Endothelial cell (in vitro differentiated cells): ENCODE data around the gene IL2RG. TPM values are rescaled to one million over a fixed set of nuclear protein-coding genes. Genes with fewer than 3 reads are reported as not detected.

Source experiments
- DNase-seq: peaks from one replicate; pipeline ENCODE4 v3.0.0; 2021; ENCODE audit warnings: low spot score
- H3K27ac Mint-ChIP-seq: one replicate; pipeline ENCODE4 v1.8.0; 2021; ENCODE audit warnings: mixed read lengths, inconsistent platforms; ENCODE audit not compliant: unreplicated experiment
- H3K27me3 Mint-ChIP-seq: one replicate; pipeline ENCODE4 v1.8.0; 2021; ENCODE audit warnings: mild to moderate bottlenecking, moderate library complexity, mixed read lengths, inconsistent platforms; ENCODE audit not compliant: unreplicated experiment
- H3K36me3 Mint-ChIP-seq: one replicate; pipeline ENCODE4 v1.8.0; 2021; ENCODE audit warnings: mild to moderate bottlenecking, low read depth, mixed read lengths, inconsistent platforms; ENCODE audit not compliant: unreplicated experiment
- H3K4me1 Mint-ChIP-seq: one replicate; pipeline ENCODE4 v1.8.0; 2021; ENCODE audit warnings: mild to moderate bottlenecking, mixed read lengths, inconsistent platforms; ENCODE audit not compliant: unreplicated experiment
- H3K4me3 Mint-ChIP-seq: one replicate; pipeline ENCODE4 v1.8.0; 2021; ENCODE audit warnings: mild to moderate bottlenecking, mixed read lengths, inconsistent platforms; ENCODE audit not compliant: unreplicated experiment
- H3K9me3 Mint-ChIP-seq: one replicate; pipeline ENCODE4 v1.8.0; 2021; ENCODE audit warnings: mixed read lengths, inconsistent platforms; ENCODE audit not compliant: unreplicated experiment
- total RNA-seq: library from RNA; stranded (reverse); fragmentation: NEBNext Ultra II Directional; extraction: Animal tissue kit (Norgen Biotek cat#: 25700); gene quantifications from one replicate; pipeline ENCODE4 v1.2.1, GENCODE V29; 2021; ENCODE audit not compliant: unreplicated experiment
- TF ChIP-seq, protein P1 (sequence below): fragments of 200-600 bp; sonication (generic); IDR thresholded peaks from one replicate; pipeline ENCODE4 v1.5.0; 2021; ENCODE audit warnings: antibody characterized with exemption; ENCODE audit not compliant: unreplicated experiment

The IL2RG gene
- total RNA-seq, 1 donor from 2014 or later, result not detected

DNA sequence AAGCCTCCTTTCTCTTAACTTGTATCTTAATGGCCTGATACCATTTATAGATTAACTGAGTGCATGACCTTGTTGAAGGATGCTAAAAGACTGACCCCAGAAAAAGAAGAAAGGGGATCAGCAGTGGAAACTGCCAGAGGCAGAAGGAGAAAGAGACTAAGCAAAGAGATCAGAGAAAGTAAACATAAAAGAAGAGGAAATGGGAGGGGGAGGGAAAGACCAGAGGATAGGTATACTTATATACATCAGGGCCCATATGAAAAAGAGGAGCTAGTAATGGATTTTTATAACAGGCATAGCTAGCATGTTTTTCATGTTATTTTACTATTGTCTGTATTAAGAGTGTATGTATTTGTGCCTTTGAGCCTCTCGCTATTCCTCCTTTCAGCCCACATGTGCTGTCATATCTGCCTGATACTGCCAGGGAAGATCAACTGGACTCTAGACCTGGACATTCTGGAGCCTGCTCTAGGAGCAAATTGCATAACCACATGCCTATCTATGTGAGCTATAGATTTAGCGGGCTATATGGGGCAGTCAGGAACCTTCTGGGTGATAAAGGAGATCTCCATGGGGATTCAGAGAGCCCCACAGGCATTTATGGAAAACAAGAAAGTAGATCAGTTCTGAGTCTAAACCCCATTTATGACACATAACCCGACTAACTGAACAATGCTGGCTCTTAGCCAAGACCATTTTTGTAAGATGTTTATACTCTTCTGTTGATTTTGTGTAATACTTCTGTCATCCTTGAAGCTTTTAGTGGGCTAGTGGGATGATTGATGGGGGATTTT is 29.9 kb downstream of the IL2RG start:
- Mint-ChIP-seq H3K9me3 (no peaks in the 10 kb centered on the region), H3K27ac (no peak overlapping the region), H3K27me3 (no peaks in the 10 kb centered on the region), H3K4me3 (no peak overlapping the region), H3K36me3 (no peaks in the 10 kb centered on the region), H3K4me1 (no peaks in the 10 kb centered on the region)
- no peak for DNase-seq
- TF ChIP-seq, protein P1, sequence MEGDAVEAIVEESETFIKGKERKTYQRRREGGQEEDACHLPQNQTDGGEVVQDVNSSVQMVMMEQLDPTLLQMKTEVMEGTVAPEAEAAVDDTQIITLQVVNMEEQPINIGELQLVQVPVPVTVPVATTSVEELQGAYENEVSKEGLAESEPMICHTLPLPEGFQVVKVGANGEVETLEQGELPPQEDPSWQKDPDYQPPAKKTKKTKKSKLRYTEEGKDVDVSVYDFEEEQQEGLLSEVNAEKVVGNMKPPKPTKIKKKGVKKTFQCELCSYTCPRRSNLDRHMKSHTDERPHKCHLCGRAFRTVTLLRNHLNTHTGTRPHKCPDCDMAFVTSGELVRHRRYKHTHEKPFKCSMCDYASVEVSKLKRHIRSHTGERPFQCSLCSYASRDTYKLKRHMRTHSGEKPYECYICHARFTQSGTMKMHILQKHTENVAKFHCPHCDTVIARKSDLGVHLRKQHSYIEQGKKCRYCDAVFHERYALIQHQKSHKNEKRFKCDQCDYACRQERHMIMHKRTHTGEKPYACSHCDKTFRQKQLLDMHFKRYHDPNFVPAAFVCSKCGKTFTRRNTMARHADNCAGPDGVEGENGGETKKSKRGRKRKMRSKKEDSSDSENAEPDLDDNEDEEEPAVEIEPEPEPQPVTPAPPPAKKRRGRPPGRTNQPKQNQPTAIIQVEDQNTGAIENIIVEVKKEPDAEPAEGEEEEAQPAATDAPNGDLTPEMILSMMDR, result no peak

DNA sequence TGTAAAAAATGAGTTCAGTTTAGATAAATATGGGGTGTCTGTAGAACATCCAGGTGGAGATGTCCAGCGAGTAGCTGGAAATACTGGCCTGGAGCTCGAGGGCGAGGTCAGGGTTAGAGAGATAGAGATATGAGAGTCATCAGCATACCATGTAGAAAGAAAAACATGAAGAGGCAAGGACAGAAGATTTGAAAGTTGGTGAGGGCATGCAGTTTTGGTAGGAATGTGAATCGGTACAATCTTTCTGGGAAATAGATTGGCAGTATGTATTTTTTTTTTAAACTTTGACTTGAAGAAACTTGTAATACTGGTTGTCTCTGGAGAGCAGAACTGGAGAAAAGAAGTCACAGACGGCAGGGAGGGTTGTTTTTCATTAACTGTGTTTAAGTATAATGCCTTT is 40.8 kb downstream of the IL2RG start:
- DNase-seq, result no peak
- Mint-ChIP-seq H3K27me3 (no peaks in the 10 kb centered on the region), H3K9me3 (no peaks in the 10 kb centered on the region), H3K36me3 (no peaks in the 10 kb centered on the region), H3K4me3 (no peak overlapping the region), H3K4me1 (peaks cover 14% of the 10 kb centered on the region), H3K27ac (no peak overlapping the region)
- TF ChIP-seq, protein P1, result no peak

DNA sequence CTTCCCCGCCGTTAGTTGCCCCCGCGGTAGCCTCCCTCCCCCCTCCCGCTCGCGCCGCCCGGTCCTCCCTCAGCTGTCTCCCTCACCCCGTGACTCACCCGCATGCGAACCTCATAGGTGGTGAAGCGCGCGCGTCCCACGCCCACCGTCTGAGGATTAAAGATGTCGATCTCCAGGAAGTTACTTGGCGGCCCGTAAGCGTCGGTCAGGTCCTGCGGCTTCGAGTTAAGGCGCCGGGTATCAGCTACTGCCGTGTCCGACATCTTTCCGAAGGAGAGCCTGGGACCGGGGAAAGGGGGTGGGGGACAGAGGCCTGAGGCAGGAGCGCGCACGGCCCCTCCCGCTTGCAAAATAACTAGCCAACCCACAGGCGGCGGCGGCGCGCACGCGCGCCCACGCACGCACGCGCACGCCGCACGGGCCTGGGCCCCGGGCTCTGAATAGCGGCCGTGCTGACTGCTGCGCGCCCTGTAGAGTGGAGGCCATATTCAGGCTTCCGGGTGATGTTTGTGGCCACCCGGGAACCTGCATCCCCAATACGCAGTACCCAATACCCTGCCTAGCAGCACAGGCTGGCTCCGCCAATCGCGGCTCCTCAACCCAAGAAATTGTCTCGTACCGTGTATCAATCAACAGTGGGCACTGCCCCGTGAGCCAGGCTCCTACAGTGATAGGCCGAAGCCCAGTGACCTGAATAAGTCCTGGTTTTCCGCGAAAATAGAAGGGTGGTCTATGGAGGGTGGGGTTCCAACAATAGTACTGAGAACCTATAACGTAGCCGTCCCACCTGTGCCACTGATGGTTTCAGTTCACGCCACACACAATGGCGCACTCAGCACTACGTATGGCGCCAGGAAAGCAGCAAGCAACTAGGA is 43.1 kb downstream of the IL2RG start, which contains the start of gene SNX12:
TSS of gene SNX12 (minus strand) at position 291 of the 875 bp plus-strand sequence. CDS start at position 263, 28 bp downstream.
- Mint-ChIP-seq H3K4me3 (peak within 1 kb of the TSS; percentile 98), H3K27ac (peak within 1 kb of the TSS; percentile 81), H3K36me3 (no peaks in the 10 kb centered on the region), H3K27me3 (no peaks in the 10 kb centered on the region), H3K4me1 (peaks cover 10% of the 10 kb centered on the region), H3K9me3 (no peaks in the 10 kb centered on the region)
- TF ChIP-seq, protein P1, result no peak
- DNase-seq, result peak; percentile 77

DNA sequence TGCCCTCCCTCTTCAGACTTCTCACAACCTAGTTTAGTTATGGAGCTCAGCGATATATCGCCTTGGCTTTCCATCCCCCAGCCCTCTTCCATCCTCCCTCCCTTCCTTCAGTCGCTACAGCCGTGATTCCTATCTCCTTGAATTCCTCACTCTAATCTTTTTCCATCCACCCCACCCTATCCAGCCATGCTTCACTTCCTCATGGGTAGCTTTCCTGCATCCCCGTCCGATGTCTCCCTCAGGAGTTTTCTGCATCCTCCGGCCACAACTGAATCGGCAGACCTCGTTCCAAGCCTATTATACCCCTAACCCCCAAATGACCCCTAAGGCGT is 43.7 kb downstream of the IL2RG start:
- TF ChIP-seq, protein P1, result no peak
- H3K4me3 Mint-ChIP-seq, result peak overlapping the region; percentile 98
- DNase-seq, result no peak
- H3K4me1 Mint-ChIP-seq, result peaks cover 10% of the 10 kb centered on the region
- peak overlapping the region; percentile 81 for H3K27ac Mint-ChIP-seq
- H3K36me3 Mint-ChIP-seq, result peaks cover 2% of the 10 kb centered on the region
- H3K9me3 Mint-ChIP-seq, result no peaks in the 10 kb centered on the region
- no peaks in the 10 kb centered on the region for H3K27me3 Mint-ChIP-seq
